ENCODE measurements around the gene MICU1.
"Not testable (repeated sequence)": the region's sequence is repeated elsewhere in the genome, so short reads cannot be mapped to it uniquely, and the experiment has no call there.

Gene MICU1

DNA sequence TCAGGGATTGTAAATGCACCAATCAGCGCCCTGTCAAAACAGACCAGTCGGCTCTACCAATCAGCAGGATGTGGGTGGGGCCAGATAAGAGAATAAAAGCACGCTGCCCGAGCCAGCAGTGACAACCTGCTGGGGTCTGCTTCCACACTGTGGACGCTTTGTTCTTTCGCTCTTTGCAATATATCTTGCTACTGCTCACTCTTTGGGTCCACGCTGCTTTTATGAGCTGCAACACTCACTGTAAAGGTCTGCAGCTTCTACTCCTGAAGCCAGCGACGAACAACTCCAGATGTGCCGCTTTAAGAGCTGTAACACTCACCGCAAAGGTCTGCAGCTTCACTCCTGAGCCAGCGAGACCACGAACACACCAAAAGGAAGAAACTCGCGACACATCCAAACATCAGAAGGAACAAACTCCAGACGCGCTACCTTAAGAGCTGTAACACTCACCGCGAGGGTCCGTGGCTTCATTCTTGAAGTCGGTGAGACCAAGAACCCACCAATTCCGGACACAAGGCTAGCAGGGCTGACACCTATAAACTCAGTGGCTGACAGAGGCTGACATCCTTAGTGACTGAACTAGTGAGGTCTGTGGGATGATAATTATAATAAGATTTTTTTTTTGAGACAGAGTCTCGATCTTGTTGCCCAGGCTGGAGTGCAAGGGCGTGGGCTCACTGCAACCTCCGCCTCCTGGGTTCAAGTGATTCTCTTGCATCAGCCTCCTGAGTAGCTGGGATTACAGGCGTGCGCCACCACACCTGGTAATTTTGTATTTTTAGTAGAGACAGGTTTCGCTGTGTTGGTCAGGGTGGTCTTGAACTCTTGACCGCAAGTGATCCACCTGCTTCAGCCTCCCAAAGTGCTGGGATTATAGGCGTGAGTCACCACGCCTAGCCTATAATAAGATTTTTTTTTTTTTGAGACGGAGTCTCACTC is 298.9 kb downstream of the MICU1 start:
- DNase-seq (ENCODE audit: low spot score): not testable (repeated sequence)

DNA sequence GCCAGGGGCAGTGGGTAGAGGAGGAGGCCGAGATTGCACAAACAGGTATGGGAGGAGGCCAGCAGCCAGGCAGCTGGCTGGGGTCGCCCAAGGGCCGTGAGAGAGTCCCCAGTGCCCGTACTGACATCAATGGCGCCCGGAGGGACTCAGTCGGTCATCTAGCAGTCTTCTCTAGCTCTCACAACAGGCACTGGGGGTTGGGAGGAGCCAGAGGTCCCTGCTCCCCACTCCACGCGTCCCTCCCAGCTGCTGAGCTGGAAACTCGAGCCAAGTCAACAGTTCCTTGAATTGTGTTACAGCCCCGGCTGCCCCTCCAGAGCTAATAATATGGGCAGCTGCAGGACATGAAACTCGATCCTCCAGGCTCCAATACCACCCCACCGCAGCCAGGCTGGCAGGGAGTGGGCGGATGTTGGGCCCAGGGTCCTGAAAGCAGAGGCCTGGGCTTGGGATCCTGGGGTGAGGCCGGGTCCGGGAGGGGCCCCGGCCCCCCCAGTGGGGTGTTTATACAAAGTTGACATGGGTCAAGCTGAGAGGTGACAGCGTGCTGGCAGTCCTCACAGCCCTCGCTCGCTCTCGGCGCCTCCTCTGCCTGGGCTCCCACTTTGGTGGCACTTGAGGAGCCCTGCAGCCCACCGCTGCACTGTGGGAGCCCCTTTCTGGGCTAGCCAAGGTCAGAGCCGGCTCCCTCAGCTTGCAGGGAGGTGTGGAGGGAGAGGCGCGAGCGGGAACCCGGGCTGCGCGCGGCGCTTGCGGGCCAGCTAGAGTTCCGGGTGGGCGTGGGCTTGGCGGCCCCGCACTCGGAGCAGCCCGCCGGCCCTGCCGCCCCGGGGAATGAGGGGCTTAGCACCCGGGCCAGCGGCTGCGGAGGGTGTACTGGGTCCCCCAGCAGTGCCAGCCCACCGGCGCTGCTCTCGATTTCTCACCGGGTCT is 300.4 kb downstream of the MICU1 start:
- not testable (repeated sequence) for DNase-seq (ENCODE audit: low spot score)

DNA sequence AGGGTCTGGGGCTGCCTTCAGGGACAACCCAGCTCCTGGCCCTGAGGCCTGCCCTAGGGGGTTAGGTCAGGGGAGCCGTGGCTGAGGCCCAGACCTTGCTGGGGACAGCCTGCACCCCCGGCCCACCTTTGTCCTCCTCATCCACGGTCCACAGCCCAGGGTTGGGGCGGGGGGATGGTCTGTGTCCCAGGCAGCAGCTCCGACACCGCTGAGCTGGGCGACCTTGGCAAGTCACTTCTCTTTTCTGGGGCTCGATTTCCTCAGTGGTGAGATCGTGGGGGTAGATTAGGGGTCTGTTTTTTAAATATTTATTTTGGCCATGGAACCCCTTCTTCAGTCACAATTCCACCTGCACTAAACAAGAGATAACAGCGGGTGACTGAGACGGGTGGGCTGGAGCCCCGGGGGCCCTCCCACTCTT is 302.1 kb downstream of the MICU1 start:
- DNase-seq (ENCODE audit: low spot score): no peak

DNA sequence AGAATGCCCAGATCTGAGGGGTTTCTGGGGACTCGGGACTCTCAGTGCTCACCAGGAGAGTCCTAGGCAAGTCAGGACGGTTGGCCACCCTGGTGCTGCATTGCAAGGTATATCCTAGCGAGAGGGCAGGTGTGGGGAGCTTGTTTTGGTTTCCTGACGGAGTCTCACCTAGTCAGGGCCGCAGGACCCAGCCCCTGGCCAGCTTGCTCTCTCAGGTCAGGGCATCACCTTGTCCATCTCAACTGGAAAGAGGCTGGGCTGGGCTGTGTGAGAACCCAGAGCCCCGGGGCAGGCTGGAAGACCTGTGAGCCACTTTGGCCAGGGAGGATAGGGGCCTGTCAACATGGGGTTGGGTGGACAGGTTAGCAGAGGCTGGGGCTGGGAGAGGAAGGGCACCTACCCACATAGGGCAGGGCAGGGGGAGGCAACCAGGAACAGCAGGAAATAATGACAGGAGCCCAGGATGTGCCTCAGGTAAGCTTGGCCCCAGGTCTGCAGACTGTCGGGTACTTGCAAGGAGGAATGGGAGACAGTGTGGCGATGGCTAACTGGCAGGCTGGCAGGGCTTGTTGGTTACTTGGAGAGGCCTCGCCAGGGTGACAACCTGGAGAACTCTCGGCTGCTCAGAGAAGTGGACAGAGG is 302.6 kb downstream of the MICU1 start:
- no peak for DNase-seq (ENCODE audit: low spot score)

DNA sequence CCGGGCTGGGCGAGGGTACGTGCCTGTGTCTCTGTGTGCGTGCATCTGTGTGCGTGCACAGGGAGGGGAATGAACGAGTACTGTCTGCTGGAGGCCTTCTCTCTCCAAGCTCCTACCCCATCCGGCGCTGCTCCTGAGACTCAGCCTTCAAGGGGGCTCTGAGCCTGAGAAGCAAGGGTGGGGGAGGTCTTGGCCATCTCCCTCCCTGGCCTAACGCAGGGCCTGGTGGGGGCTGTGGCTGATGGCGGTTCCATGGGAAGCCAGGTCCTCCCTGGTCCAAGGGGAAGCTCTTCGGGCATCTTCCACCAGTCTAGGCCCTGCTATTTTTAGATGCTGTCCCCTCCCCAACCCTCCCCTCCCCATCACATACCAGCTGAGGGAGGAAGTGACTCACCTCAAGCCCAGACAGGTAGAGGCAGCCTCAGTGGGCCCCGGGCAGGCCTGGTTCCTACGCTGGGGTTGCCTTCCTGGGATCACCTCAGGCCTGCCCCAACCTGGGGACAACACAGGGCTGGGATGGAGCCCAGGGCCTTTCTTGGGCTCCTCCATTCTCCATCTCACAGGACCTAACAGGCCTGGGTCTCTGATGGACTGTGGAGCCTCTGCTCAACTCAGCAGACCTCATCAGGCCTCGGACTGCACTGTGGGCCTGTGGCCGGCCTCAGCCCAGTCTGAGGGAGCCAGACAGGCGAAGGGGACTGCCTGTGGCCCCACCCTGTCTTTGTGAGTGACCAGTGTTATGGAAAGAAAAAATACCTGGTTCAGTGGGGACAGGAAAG is 303.4 kb downstream of the MICU1 start:
- no peak for DNase-seq (ENCODE audit: low spot score)

DNA sequence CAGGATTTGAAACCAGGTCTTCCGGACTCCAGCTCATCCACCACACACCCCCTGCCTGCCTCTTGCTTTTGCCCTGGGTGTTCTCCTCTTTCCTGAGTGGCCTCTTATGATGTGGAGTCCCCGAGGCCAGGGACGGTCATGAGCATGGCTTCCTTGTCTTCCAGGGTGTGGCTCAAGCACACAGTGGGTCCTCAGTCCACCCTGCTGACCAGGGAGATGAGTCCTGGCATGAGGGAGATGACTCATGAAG is 303.9 kb downstream of the MICU1 start:
- DNase-seq (ENCODE audit: low spot score): no peak

DNA sequence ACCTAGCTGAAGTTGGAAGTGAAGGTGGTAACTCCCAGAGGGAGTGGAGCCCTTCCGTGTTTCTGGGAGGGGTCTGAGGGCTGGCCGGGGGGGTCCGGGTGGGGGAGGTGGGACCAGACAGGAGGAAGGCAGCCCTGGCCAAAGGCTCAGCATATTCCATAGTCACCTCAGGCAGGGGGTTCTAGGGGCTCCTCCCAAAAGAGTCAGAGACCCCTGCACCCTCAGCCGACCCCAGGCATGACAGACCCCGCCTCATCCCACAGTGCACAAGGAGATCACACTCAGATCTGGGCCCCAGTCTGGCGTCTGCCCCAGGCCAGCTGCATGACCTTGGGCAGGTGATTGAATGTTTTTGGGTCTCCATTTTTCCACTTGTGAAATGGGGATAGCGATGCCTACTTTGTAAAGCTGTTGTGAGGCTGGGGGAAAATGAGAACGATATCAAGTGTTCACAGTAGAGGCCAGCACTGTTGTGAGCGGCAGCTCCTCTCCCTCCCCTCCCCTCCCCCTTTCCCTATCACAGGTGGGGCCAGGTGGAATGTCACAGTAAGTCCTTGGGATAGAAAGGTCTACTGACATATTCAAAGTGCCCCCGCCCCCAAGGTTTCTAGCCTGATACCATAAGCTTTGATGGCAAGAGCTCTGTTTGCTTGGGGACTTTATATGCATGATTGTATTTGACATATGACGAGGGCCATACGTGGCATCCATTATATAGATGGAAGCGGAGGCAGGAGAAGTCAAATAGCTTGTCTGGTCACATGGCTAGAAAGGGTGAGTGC is 304.4 kb downstream of the MICU1 start:
- peak; percentile 36 for DNase-seq (ENCODE audit: low spot score)

DNA sequence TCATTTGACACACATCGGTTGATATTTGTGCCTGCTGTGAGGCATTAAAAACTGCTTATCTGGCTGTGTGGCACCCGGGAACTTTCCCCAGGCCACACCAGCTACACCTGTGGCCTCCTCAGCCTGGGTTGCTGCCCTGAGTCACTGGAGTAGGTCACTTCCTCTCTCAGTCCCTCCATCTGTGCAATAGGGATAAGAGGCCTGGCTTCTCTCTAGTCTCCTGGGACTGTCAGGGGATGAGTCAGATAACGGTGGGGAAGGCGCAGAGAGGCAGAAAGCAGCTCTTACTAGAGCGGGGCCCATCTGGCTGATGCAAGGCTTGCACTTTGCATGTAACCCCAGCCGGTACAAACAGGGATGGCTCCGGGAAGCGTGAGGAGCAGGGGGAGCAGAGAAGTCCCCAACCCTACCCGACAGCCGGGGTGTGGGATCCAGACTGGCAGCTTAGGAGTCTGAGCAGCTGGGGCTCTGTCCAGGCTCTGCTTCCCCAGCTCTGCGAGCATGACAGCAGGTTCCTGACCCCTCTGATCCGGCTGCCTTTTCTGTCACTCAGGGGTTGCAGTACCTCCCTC is 305.1 kb downstream of the MICU1 start:
- peak; percentile 95 for DNase-seq (ENCODE audit: low spot score)

DNA sequence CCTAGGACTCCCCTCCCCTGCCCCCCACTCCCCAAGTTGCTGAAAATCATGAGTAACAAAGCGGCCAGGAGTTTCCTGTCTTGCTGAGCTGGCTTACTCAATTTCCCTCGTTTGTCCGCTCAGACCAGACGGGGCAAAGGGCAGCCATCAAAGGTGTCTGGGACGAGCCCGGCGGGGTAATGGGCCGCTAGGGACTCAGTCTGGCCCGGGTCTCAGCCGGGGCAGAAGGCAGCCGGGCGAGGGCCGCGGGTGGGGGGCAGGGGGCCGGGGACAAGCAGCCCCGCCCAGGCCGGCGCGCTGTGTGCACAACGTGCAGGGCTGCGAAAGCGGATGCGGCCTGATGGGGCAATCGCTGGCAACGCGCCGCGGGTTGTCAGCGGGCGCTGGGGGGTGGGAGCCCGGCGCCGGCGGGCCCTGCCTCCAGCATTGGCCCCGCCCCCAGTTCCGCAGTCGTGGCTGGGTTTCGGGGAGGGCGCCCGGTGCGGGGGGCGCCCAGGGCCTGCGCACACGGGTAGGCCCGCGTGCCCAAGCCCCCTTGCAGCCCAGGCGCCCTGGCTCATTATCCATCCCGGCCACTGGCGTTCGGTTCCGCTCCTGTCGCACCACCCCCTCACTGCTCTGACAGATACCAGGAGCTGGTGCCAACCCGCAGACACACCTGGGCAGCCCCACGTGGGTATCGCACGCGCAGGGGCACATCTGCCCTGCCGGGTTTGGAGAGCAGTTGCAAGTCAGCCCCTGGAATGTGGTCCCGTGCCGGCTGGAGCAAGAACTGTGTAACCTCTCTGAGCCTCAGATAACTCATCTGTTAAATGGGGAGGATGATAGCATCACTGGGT is 306.2 kb downstream of the MICU1 start:
- peak; percentile 80 for DNase-seq (ENCODE audit: low spot score)

DNA sequence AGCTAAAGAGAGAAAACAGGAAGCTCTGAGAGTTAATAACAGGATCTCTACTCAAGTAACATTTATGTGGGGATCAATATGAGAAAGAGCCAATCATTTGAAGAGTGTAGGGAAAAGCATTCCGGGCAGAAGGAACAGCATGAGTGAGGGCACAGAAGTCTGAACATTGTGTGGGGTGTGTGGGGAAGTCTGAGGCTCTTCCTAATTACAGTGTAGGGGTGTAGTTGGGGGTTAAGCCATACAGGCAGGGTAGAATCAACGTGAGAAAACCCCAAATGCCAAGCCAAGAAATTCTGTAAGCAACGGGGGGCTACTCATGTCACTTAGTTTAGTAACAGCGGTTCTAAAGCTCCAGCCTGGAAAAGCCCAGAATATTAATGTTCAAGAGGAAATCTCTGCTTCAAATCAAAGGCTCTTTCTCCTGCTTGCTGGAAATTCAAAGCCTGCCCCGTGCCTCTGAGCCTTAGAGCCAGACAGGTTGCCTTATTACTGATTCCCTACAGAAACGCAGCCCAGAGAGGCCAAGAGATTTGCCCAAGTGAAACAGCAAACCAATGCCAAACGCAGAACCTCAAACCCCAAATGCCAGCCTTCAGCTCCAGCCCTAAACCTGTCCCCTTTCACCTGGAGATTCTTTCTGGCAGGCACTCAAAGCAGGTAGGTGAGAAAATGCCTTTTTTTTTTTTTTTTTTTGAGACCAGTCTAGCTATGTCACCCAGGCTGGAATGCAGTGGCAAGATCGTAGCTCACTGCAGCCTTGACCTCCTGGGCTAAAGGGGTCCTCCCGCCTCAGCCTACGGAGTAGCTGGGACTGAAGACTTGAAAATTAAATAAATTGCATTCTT is 307.2 kb downstream of the MICU1 start:
- DNase-seq (ENCODE audit: low spot score): no peak

Measured in NAMALWA (cell line).